Tibial nerve (tissue), 4 donors: ENCODE measurements around the gene POU2AF3. TPM values are rescaled to one million over a fixed set of nuclear protein-coding genes. Genes with fewer than 3 reads are reported as not detected.

Experiments used
- small RNA-seq: library from RNA; depleted of rRNA; stranded (forward); fragments of <200 nt; gene quantifications from one replicate; pipeline ENCODE3, GENCODE V24; 2016
- total RNA-seq, 4 donors: library from RNA; depleted of rRNA; stranded (reverse); fragments of >200 nt; gene quantifications; one replicate each; pipeline ENCODE4 v1.1.0, GENCODE V29; 2016

POU2AF3 gene
- total RNA-seq, 4 donors from 2014 or later = 0.87 to 4.4 (median 2.3) TPM

Small RNAs within 50 kb of the gene (small RNA-seq; reads per million reads assigned to genes)
- gene MIR4491 = not detected

Other genes with a start within 250 kb of the POU2AF3 start
- gene POU2AF2, start 52.8 kb upstream of the POU2AF3 start, total RNA-seq = 1 to 10 TPM in 3 of 4 donors, under 1 TPM in 1; 0.78 to 4.2 (median 2.0) TPM
- under 1 TPM in 1 of 4 donors, not detected in 3; 0.87 TPM for gene POU2AF1, start 80.7 kb downstream of the POU2AF3 start, total RNA-seq
- gene BTG4, start 213.8 kb downstream of the POU2AF3 start, total RNA-seq = not detected
- gene HOATZ, start 216.2 kb downstream of the POU2AF3 start, total RNA-seq = not detected
- gene LAYN, start 242.2 kb downstream of the POU2AF3 start, total RNA-seq = 10 to 100 TPM in 1 of 4 donors, 1 to 10 TPM in 3; 4.6 to 20.1 (median 5.2) TPM